GM23338 (cell line): Measurements from ENCODE around the gene AFF1. TPM values are rescaled to one million over a fixed set of nuclear protein-coding genes. Genes with fewer than 3 reads are reported as not detected.

ENCODE experiments used
- ATAC-seq: fragments of 200-7000 bp; cut with Tn5 transposase; 3 replicates; pipeline ENCODE4 v1.9.1; 2020
- DNase-seq: peaks from one replicate; pipeline ENCODE4 v3.0.0-alpha.2; 2015; ENCODE audit warnings: low spot score
- H2AFZ ChIP-seq: fragments of 200-600 bp; sonication (generic); 2 replicates; pipeline ENCODE4 v1.8.0; 2016; ENCODE audit warnings: antibody characterized with exemption, mild to moderate bottlenecking, moderate library complexity
- H3F3A ChIP-seq: fragments of 200-600 bp; sonication (generic); replicated peaks from 2 replicates; pipeline ENCODE4 v1.8.0; 2017; ENCODE audit warnings: antibody characterized with exemption, mixed run types, low read depth
- H3K27ac ChIP-seq: fragments of 200-600 bp; sonication (generic); 2 replicates; pipeline ENCODE4 v1.6.1; 2016; ENCODE audit warnings: low read depth
- H3K27me3 ChIP-seq: fragments of 200-600 bp; sonication (generic); 2 replicates; pipeline ENCODE4 v1.8.0; 2016; ENCODE audit warnings: mild to moderate bottlenecking, mixed run types, moderate library complexity; ENCODE audit not compliant: insufficient read depth
- H3K36me3 ChIP-seq: fragments of 200-600 bp; sonication (generic); 2 replicates; pipeline ENCODE4 v1.8.0; 2016; ENCODE audit warnings: mild to moderate bottlenecking; ENCODE audit not compliant: insufficient read depth
- H3K4me1 ChIP-seq: fragments of 200-600 bp; sonication (generic); 2 replicates; pipeline ENCODE4 v1.8.0; 2016; ENCODE audit warnings: mild to moderate bottlenecking, moderate library complexity; ENCODE audit not compliant: insufficient read depth
- H3K4me2 ChIP-seq: fragments of 200-600 bp; sonication (generic); 2 replicates; pipeline ENCODE4 v1.7.1; 2017; ENCODE audit warnings: mixed run types
- H3K4me3 ChIP-seq: fragments of 200-600 bp; sonication (generic); 2 replicates; pipeline ENCODE4 v1.6.1; 2016; ENCODE audit warnings: mixed run types
- H3K79me2 ChIP-seq: fragments of 200-600 bp; sonication (generic); replicated peaks from 2 replicates; pipeline ENCODE4 v1.8.0; 2017; ENCODE audit warnings: mild to moderate bottlenecking; ENCODE audit not compliant: insufficient read depth
- H3K9me2 ChIP-seq: fragments of 200-600 bp; sonication (generic); 2 replicates; pipeline ENCODE4 v1.8.0; 2017; ENCODE audit not compliant: insufficient read depth
- H4K20me1 ChIP-seq: fragments of 200-600 bp; sonication (generic); replicated peaks from 2 replicates; pipeline ENCODE4 v1.8.0; 2017; ENCODE audit warnings: mild to moderate bottlenecking; ENCODE audit not compliant: insufficient read depth
- H3K27ac Mint-ChIP-seq: 2 replicates; pipeline ENCODE4 v1.8.0; 2020; ENCODE audit warnings: inconsistent platforms, mild to moderate bottlenecking, moderate library complexity, mixed read lengths
- H3K27me3 Mint-ChIP-seq: 3 replicates; pipeline ENCODE4 v1.8.0; 2022; ENCODE audit warnings: low read depth, mild to moderate bottlenecking, moderate library complexity, mixed read lengths, inconsistent platforms; ENCODE audit not compliant: insufficient read depth, poor library complexity
- H3K36me3 Mint-ChIP-seq: 3 replicates; pipeline ENCODE4 v1.8.0; 2021; ENCODE audit warnings: low read depth, mild to moderate bottlenecking, inconsistent platforms, moderate library complexity, mixed read lengths
- H3K4me1 Mint-ChIP-seq: 3 replicates; pipeline ENCODE4 v1.8.0; 2020; ENCODE audit warnings: mild to moderate bottlenecking, inconsistent platforms, mixed read lengths
- H3K4me3 Mint-ChIP-seq: 3 replicates; pipeline ENCODE4 v1.8.0; 2021; ENCODE audit warnings: moderate library complexity, mild to moderate bottlenecking, inconsistent platforms, mixed read lengths
- H3K9me3 Mint-ChIP-seq: 3 replicates; pipeline ENCODE4 v1.8.0; 2020; ENCODE audit warnings: moderate library complexity, mild to moderate bottlenecking, inconsistent platforms, mixed read lengths
- CREB1 ChIP-seq: fragments of 250-450 bp; sonication (Bioruptor Pico); IDR thresholded peaks from 2 replicates; pipeline ENCODE4 v1.5.0; 2020; ENCODE audit warnings: low read depth, mild to moderate bottlenecking, moderate library complexity
- EZH2 ChIP-seq: fragments of 200-600 bp; sonication (generic); IDR thresholded peaks from one replicate; pipeline ENCODE4 v1.8.0; 2017; ENCODE audit warnings: antibody characterized with exemption, mild to moderate bottlenecking, low read depth; ENCODE audit not compliant: unreplicated experiment
- JUNB ChIP-seq: IDR thresholded peaks from one replicate; pipeline ENCODE4 v1.6.1; 2016; ENCODE audit warnings: antibody characterized with exemption; ENCODE audit not compliant: unreplicated experiment
- NANOG ChIP-seq: IDR thresholded peaks from 2 replicates; pipeline ENCODE4 v1.6.1; 2016; ENCODE audit warnings: antibody characterized with exemption, borderline replicate concordance
- POLR2AphosphoS5 ChIP-seq: IDR thresholded peaks from 2 replicates; pipeline ENCODE4 v1.6.1; 2016; ENCODE audit warnings: antibody characterized with exemption, low read depth
- REST ChIP-seq: IDR thresholded peaks from one replicate; pipeline ENCODE4 v1.6.1; 2018; ENCODE audit warnings: antibody characterized with exemption; ENCODE audit not compliant: unreplicated experiment
- STAT1 ChIP-seq: IDR thresholded peaks from one replicate; pipeline ENCODE4 v1.6.1; 2016; ENCODE audit warnings: antibody characterized with exemption; ENCODE audit not compliant: unreplicated experiment
- ZNF331 ChIP-seq: fragments of 250-450 bp; sonication (Bioruptor Pico); IDR thresholded peaks from 2 replicates; pipeline ENCODE4 v1.5.0; 2020; ENCODE audit warnings: low read depth, mild to moderate bottlenecking, moderate library complexity
- polyA plus RNA-seq: library from polyadenylated mRNA; unstranded; fragments of >200 nt; fragmentation: Nextera tagmentation; extraction: Ambion mirVana; gene quantifications from 2 replicates; pipeline ENCODE4 v1.2.1, GENCODE V29; 2016
- total RNA-seq: library from RNA; depleted of rRNA; stranded (reverse); fragments of >200 nt; shearing (Covaris generic); gene quantifications from 2 replicates; pipeline ENCODE4 v1.2.3, GENCODE V29; 2014
- TF ChIP-seq, protein P1 (sequence below), 2 experiments: fragments of 200-600 bp in 1 of 2; sonication (generic) in 1 of 2; conservative IDR thresholded peaks; 2 replicates each; pipeline versions ENCODE4 v1.5.1 to v1.6.1; 2016 to 2017; ENCODE audit warnings: antibody characterized with exemption in 2 of 2, low read depth in 2 of 2, mild to moderate bottlenecking in 2 of 2, moderate library complexity in 1 of 2
- TF ChIP-seq, protein P2 (sequence below): IDR thresholded peaks from 2 replicates; pipeline ENCODE4 v1.6.1; 2016; ENCODE audit warnings: antibody characterized with exemption

AFF1 gene
- total and polyA plus RNA-seq, 2 experiments from 2014 or later, result 42.6 to 67.2 TPM

- TF ChIP-seq REST (no peak), STAT1 (no peak), JUNB (no peak), EZH2 (no peak)
Observed at GRCh38 chr4:87019246-87019791, 84.5 kb downstream of the AFF1 start (continued).

DNA sequence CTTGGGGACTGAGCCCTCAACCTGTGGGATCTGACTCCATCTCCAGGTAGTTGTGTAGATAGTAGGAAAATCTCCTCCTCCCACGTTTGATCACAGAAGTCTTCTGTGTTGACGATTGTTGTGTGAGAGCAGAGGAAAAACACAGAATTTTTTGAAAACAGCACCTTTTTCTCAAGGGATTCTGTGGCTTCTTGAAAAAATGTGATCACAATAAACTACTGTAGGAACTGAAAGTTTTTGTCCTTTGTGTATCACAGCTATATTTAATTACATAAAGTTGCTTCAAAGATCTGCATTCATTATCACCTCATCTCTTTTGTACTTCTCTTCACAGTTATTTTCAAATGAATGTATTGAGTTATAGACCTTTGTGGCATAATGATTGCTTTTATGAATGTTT is 85.1 kb downstream of the AFF1 start:
- H3K27me3 ChIP-seq, result no peaks in the 10 kb centered on the region
- H3K9me2 ChIP-seq, result no peaks in the 10 kb centered on the region
- H3K4me3 ChIP-seq, result no peak overlapping the region
- H3F3A ChIP-seq, result no peaks in the 10 kb centered on the region
- no peaks in the 10 kb centered on the region for H3K36me3 ChIP-seq
- H3K4me3 Mint-ChIP-seq, result no peak overlapping the region
- H3K36me3 Mint-ChIP-seq, result no peaks in the 10 kb centered on the region
- no peaks in the 10 kb centered on the region for H3K9me3 Mint-ChIP-seq
- peaks cover 9% of the 10 kb centered on the region; the same call in 1 of the 2 replicates for H4K20me1 ChIP-seq
- no peak overlapping the region for H3K27ac ChIP-seq
- peaks cover 53% of the 10 kb centered on the region for H3K4me1 Mint-ChIP-seq
- DNase-seq (no peak), ATAC-seq (no peak)
- no peak overlapping the region for H3K4me2 ChIP-seq
- H3K27me3 Mint-ChIP-seq, result peaks cover 11% of the 10 kb centered on the region
- H3K4me1 ChIP-seq, result peaks cover 32% of the 10 kb centered on the region
- H3K79me2 ChIP-seq, result peaks cover 98% of the 10 kb centered on the region
- H3K27ac Mint-ChIP-seq, result no peak overlapping the region
- H2AFZ ChIP-seq, result no peak overlapping the region
- TF ChIP-seq NANOG, result no peak
- TF ChIP-seq, protein P1, sequence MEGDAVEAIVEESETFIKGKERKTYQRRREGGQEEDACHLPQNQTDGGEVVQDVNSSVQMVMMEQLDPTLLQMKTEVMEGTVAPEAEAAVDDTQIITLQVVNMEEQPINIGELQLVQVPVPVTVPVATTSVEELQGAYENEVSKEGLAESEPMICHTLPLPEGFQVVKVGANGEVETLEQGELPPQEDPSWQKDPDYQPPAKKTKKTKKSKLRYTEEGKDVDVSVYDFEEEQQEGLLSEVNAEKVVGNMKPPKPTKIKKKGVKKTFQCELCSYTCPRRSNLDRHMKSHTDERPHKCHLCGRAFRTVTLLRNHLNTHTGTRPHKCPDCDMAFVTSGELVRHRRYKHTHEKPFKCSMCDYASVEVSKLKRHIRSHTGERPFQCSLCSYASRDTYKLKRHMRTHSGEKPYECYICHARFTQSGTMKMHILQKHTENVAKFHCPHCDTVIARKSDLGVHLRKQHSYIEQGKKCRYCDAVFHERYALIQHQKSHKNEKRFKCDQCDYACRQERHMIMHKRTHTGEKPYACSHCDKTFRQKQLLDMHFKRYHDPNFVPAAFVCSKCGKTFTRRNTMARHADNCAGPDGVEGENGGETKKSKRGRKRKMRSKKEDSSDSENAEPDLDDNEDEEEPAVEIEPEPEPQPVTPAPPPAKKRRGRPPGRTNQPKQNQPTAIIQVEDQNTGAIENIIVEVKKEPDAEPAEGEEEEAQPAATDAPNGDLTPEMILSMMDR (conservative IDR thresholded peaks at IDR 0.05; ENCODE audit: low read depth in 2 of 2), result no peak
- TF ChIP-seq, protein P2, sequence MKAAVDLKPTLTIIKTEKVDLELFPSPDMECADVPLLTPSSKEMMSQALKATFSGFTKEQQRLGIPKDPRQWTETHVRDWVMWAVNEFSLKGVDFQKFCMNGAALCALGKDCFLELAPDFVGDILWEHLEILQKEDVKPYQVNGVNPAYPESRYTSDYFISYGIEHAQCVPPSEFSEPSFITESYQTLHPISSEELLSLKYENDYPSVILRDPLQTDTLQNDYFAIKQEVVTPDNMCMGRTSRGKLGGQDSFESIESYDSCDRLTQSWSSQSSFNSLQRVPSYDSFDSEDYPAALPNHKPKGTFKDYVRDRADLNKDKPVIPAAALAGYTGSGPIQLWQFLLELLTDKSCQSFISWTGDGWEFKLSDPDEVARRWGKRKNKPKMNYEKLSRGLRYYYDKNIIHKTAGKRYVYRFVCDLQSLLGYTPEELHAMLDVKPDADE, result no peak
- TF ChIP-seq STAT1, result no peak
- TF ChIP-seq POLR2AphosphoS5, result no peak
- no peak for TF ChIP-seq CREB1 (CRISPR knock-in tag)
- TF ChIP-seq REST, result no peak
- TF ChIP-seq ZNF331, result no peak
